A549 (cell line): ENCODE measurements around the gene SAP30L. TPM values are rescaled to one million over a fixed set of nuclear protein-coding genes. Genes with fewer than 3 reads are reported as not detected.

Source experiments
- ATAC-seq, 2 experiments: fragments of 200-7000 bp in 1 of 2; fragments of >200 bp in 1 of 2; cut with Nextera tagmentation in 1 of 2; cut with Tn5 transposase in 1 of 2; 3 replicates each; pipeline versions ENCODE4 v1.8.0 to v1.9.1; 2018 to 2020; ENCODE audit warnings: mild to moderate bottlenecking in 1 of 2, moderate library complexity in 1 of 2
- CTCF ChIA-PET: fragments of 300-600 bp; sonication (Branson Sonifier 250); formaldehyde crosslinking; extraction: SDS; loops from one replicate; lab custom pipeline; 2021; ENCODE audit warnings: antibody characterized with exemption, inconsistent platforms; lab: Yijun Ruan, JAX
- POLR2A ChIA-PET: fragments of 350-600 bp; formaldehyde crosslinking; extraction: SDS; loops from one replicate; lab custom pipeline; 2021; ENCODE audit warnings: antibody characterized with exemption, inconsistent platforms; lab: Yijun Ruan, JAX
- DNase-seq, 2 experiments: peaks; one replicate each; pipeline versions ENCODE4 v3.0.0 to v3.0.0-alpha.2; 2011 to 2016; ENCODE audit warnings: low read depth in 1 of 2, low spot score in 1 of 2
- FAIRE-seq: peaks from 2 replicates; lab custom pipeline; 2011; peaks lifted over from hg19 to GRCh38; lab: Jason Lieb, UNC
- H3K27ac ChIP-seq, 2 experiments: fragments of >200 bp; sonication (Bioruptor Twin); formaldehyde crosslinking; 3 replicates each; pipeline ENCODE4 v1.5.1; 2016 to 2017
- H3K4me1 ChIP-seq: fragments of >200 bp; sonication (Bioruptor Twin); formaldehyde crosslinking; 3 replicates; pipeline ENCODE4 v1.6.1; 2016
- H3K4me2 ChIP-seq: fragments of >200 bp; sonication (Bioruptor Twin); formaldehyde crosslinking; 3 replicates; pipeline ENCODE4 v1.6.1; 2016
- H3K4me3 ChIP-seq: fragments of >200 bp; sonication (Bioruptor Twin); formaldehyde crosslinking; 3 replicates; pipeline ENCODE4 v1.5.1; 2016
- H3K9me3 ChIP-seq: fragments of >200 bp; sonication (Bioruptor Twin); formaldehyde crosslinking; 3 replicates; pipeline ENCODE4 v1.6.1; 2016
- BHLHE40 ChIP-seq: IDR thresholded peaks from 2 replicates; pipeline ENCODE4 v1.6.1; 2012; ENCODE audit warnings: low read depth, low read length, inconsistent platforms
- CBX2 ChIP-seq: fragments of 200-600 bp; sonication (generic); IDR thresholded peaks from 2 replicates; pipeline ENCODE4 v1.6.1; 2016; ENCODE audit warnings: low read depth, mild to moderate bottlenecking, borderline replicate concordance
- CBX8 ChIP-seq: fragments of 200-600 bp; sonication (generic); IDR thresholded peaks from 2 replicates; pipeline ENCODE4 v1.6.1; 2016
- CHD2 ChIP-seq: fragments of 150-350 bp; IDR thresholded peaks from 2 replicates; pipeline ENCODE4 v1.6.1; 2014; ENCODE audit warnings: low read length; ENCODE audit not compliant: partially characterized antibody
- EP300 ChIP-seq, 2 experiments: fragments of >200 bp; sonication (Bioruptor Twin); formaldehyde crosslinking; IDR thresholded peaks; 2 replicates in 1 of 2; 3 replicates in 1 of 2; pipeline ENCODE4 v1.6.1; 2016 to 2017
- FOSB ChIP-seq: fragments of 250-450 bp; sonication (Bioruptor Pico); IDR thresholded peaks from 2 replicates; pipeline ENCODE4 v1.5.0; 2020; ENCODE audit warnings: mild to moderate bottlenecking, moderate library complexity
- FOXS1 ChIP-seq: fragments of 250-450 bp; sonication (Bioruptor Pico); IDR thresholded peaks from 2 replicates; pipeline ENCODE4 v1.5.0; 2020; ENCODE audit warnings: mild to moderate bottlenecking, moderate library complexity
- HDAC2 ChIP-seq: fragments of 200-600 bp; sonication (generic); IDR thresholded peaks from 2 replicates; pipeline ENCODE4 v1.6.1; 2016
- HEYL ChIP-seq: fragments of 250-450 bp; sonication (Bioruptor Pico); IDR thresholded peaks from 2 replicates; pipeline ENCODE4 v1.8.0; 2021; ENCODE audit warnings: mild to moderate bottlenecking, moderate library complexity
- HOXB13 ChIP-seq: fragments of 250-450 bp; sonication (Bioruptor Pico); IDR thresholded peaks from 2 replicates; pipeline ENCODE4 v1.5.0; 2020; ENCODE audit warnings: low read depth, mild to moderate bottlenecking, moderate library complexity
- JUN ChIP-seq, 2 experiments: fragments of >200 bp; sonication (Bioruptor Twin); formaldehyde crosslinking; IDR thresholded peaks; 2 replicates in 1 of 2; 3 replicates in 1 of 2; pipeline ENCODE4 v1.6.1; 2016 to 2017
- KDM1A ChIP-seq: fragments of 200-600 bp; sonication (generic); IDR thresholded peaks from 2 replicates; pipeline ENCODE4 v1.6.1; 2016; ENCODE audit warnings: low read depth, mild to moderate bottlenecking
- KDM5A ChIP-seq: fragments of 200-600 bp; sonication (generic); IDR thresholded peaks from 2 replicates; pipeline ENCODE4 v1.6.1; 2016; ENCODE audit warnings: antibody characterized with exemption, mild to moderate bottlenecking
- MAFK ChIP-seq: fragments of 450-650 bp; IDR thresholded peaks from 2 replicates; pipeline ENCODE4 v1.6.1; 2014; ENCODE audit not compliant: partially characterized antibody
- NFE2L2 ChIP-seq: fragments of 150-350 bp; conservative IDR thresholded peaks from 2 replicates; pipeline ENCODE4 v1.6.1; 2014; ENCODE audit warnings: low read length
- PHF8 ChIP-seq: fragments of 200-600 bp; sonication (generic); IDR thresholded peaks from 2 replicates; pipeline ENCODE4 v1.6.1; 2016; ENCODE audit warnings: low read depth, mild to moderate bottlenecking, antibody characterized with exemption, moderate library complexity, borderline replicate concordance
- RAD21 ChIP-seq, 2 experiments: fragments of >200 bp in 1 of 2; sonication (Bioruptor Twin) in 1 of 2; formaldehyde crosslinking in 1 of 2; IDR thresholded peaks in 1 of 2; conservative IDR thresholded peaks in 1 of 2; 2 replicates in 1 of 2; 3 replicates in 1 of 2; pipeline ENCODE4 v1.6.1; 2012 to 2018; ENCODE audit warnings: inconsistent platforms in 1 of 2
- RARB ChIP-seq: fragments of 250-450 bp; sonication (Bioruptor Pico); IDR thresholded peaks from 2 replicates; pipeline ENCODE4 v1.8.0; 2021; ENCODE audit warnings: mild to moderate bottlenecking, moderate library complexity
- RCOR1 ChIP-seq: fragments of 150-350 bp; IDR thresholded peaks from 2 replicates; pipeline ENCODE4 v1.6.1; 2014; ENCODE audit warnings: antibody characterized with exemption, low read length, low read depth
- RFX5 ChIP-seq: fragments of 450-650 bp; IDR thresholded peaks from 2 replicates; pipeline ENCODE4 v1.7.1; 2014; ENCODE audit warnings: antibody characterized with exemption, mild to moderate bottlenecking, moderate library complexity
- TFCP2L1 ChIP-seq: fragments of 250-450 bp; sonication (Bioruptor Pico); IDR thresholded peaks from 2 replicates; pipeline ENCODE4 v1.5.0; 2021; ENCODE audit warnings: mild to moderate bottlenecking
- ZFP36 ChIP-seq: fragments of 450-650 bp; IDR thresholded peaks from 2 replicates; pipeline ENCODE4 v1.6.1; 2014; ENCODE audit warnings: borderline replicate concordance; ENCODE audit not compliant: partially characterized antibody
- ZNF302 ChIP-seq: fragments of 250-450 bp; sonication (Bioruptor Pico); IDR thresholded peaks from 2 replicates; pipeline ENCODE4 v1.9.0; 2021; ENCODE audit warnings: inconsistent platforms, mild to moderate bottlenecking, moderate library complexity
- WGBS: methylation state at CpG from one replicate; pipeline ENCODE4 v1.1.6; 2017; ENCODE audit errors: missing lambda C conversion rate; 5-methylcytosine and 5-hydroxymethylcytosine counted together
- polyA plus RNA-seq, 4 experiments: library from polyadenylated mRNA; depleted of rRNA in 3 of 4; stranded (reverse); fragments of >200 nt; fragmentation: RNase III in 1 of 4; extraction: RNeasy Plus Mini Kit Qiagen cat#74134 plus additional on column Dnase treatment in 1 of 4; gene quantifications; 2 replicates in 3 of 4; 3 replicates in 1 of 4; pipeline ENCODE4 v1.2.3, GENCODE V29; 2011 to 2017
- TF ChIP-seq, protein P1 (sequence below): fragments of 250-450 bp; sonication (Bioruptor Pico); IDR thresholded peaks from 2 replicates; pipeline ENCODE4 v1.5.0; 2021; ENCODE audit warnings: mild to moderate bottlenecking, moderate library complexity, borderline replicate concordance
- TF ChIP-seq, protein P2 (sequence below): IDR thresholded peaks from 2 replicates; pipeline ENCODE4 v1.6.1; 2012
- TF ChIP-seq, protein P3 (sequence below): fragments of >200 bp; sonication (Bioruptor Twin); formaldehyde crosslinking; IDR thresholded peaks from 3 replicates; pipeline ENCODE4 v1.5.1; 2016
- TF ChIP-seq, protein P4 (sequence below): fragments of >200 bp; sonication (Bioruptor Twin); formaldehyde crosslinking; IDR thresholded peaks from 3 replicates; pipeline ENCODE4 v1.6.1; 2016

SAP30L gene
- polyA plus RNA-seq, 2 of the 4 experiments (the other 2 are of a cell fraction), result 24.9 to 50.3 TPM

DNA sequence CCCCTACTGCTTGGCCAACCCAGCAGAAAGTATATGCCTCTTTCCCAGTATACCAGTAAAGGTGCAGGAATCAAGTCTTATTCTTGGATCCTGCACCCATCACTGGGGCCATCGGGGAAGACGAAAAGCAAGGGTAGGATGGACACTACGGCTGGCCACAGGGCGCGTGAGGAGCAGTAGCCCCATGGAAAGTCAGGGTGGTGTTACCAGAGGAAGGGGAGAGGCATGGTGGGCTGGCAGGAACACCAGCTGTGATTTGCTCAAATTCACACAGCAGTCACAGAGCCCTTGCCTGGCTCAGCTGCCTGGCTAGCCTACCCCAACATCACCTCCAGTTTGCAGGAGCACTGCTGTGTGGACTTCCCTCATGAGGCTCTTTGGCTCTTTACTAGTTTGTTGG, 34.5 kb upstream of the SAP30L start:
- no peaks in the 10 kb centered on the region for H3K4me1 ChIP-seq
- ChIA-PET POLR2A (no interaction called here), CTCF (interaction anchor here (0.8 to 1.9 kb wide), 3 partner anchors 11 to 339 kb away, joined by 3 to 6 read pairs (median 4); no protein-coding TSS in a partner anchor)
- DNase-seq (no peak), FAIRE-seq (no peak), ATAC-seq (no peak)
- no peak overlapping the region for H3K4me2 ChIP-seq
- no peak overlapping the region for H3K27ac ChIP-seq
- TF ChIP-seq KDM1A (no peak), RARB (no peak), CHD2 (no peak)
- WGBS, result 96% methylated on average over 5 of the region's 5 CpGs
- no peaks in the 10 kb centered on the region for H3K9me3 ChIP-seq
- no peak overlapping the region for H3K4me3 ChIP-seq

DNA sequence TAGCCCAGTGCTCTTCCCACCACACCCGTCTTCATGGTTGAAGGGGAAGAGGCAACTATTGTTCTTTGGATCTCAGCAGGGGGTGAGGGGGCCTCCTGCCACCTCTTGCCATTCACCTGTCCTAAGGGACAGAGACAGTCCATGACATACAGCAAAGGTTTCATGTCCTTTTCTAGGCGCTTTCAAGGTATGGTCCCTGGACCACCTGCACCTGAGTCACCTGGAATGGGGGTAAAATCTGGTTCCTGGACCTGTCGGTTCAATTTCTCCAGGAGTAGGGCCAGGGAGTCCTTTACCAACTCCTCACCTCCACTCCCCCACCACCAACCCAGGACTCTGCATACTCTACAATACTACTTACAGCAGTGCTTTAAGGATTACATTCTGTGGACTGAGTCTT, 33.5 kb upstream of the SAP30L start:
- ChIA-PET CTCF (no interaction called here), POLR2A (no interaction called here)
- Histone ChIP-seq H3K27ac (no peak overlapping the region), H3K9me3 (no peaks in the 10 kb centered on the region)
- WGBS, result 96% methylated on average over 3 of the region's 3 CpGs
- no peak for DNase-seq
- TF ChIP-seq, protein P1, sequence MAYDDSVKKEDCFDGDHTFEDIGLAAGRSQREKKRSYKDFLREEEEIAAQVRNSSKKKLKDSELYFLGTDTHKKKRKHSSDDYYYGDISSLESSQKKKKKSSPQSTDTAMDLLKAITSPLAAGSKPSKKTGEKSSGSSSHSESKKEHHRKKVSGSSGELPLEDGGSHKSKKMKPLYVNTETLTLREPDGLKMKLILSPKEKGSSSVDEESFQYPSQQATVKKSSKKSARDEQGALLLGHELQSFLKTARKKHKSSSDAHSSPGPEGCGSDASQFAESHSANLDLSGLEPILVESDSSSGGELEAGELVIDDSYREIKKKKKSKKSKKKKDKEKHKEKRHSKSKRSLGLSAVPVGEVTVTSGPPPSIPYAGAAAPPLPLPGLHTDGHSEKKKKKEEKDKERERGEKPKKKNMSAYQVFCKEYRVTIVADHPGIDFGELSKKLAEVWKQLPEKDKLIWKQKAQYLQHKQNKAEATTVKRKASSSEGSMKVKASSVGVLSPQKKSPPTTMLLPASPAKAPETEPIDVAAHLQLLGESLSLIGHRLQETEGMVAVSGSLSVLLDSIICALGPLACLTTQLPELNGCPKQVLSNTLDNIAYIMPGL (CRISPR knock-in tag), result no peak
- TF ChIP-seq RAD21 (conservative IDR thresholded peaks at IDR 0.05 in 1 of 2, IDR thresholded peaks at IDR 0.05 in 1 of 2), result no peak
- TF ChIP-seq RCOR1, result no peak
- no peak for TF ChIP-seq RFX5
- TF ChIP-seq HOXB13 (CRISPR knock-in tag), result no peak
- TF ChIP-seq EP300 (IDR thresholded peaks at IDR 0.05), result no peak
- TF ChIP-seq CBX8, result no peak
- no peak for TF ChIP-seq FOSB (CRISPR knock-in tag)
- no peak for TF ChIP-seq PHF8
- TF ChIP-seq JUN (IDR thresholded peaks at IDR 0.05), result no peak
- no peak for TF ChIP-seq ZNF302
- TF ChIP-seq NFE2L2, result no peak
- TF ChIP-seq, all 56 proteins: peak for 0
- ATAC-seq (no peak), FAIRE-seq (no peak)
- H3K4me1 ChIP-seq, result no peaks in the 10 kb centered on the region
- no peak overlapping the region for H3K4me2 ChIP-seq
- H3K4me3 ChIP-seq, result no peak overlapping the region

DNA sequence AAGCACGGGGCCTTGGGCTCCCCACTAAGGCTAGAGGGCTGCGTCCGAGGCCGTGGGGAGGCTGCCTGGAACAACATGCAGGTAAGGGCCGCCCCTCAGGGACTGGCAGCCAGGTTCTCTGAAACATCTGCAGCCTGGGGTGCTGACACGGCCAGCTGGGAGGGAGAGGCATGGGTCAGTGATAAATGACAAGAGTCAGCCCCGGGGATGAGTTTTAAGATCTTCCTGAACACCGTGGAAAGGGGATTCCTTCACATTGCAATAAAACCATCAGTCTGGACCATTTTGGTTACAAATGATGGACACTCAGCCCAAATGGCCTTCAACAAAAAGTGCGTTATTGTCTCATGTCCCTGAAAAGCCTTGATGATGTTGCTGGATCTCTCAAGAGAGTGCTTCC, 32.9 kb upstream of the SAP30L start:
- TF ChIP-seq KDM5A (no peak), HEYL (CRISPR knock-in tag) (no peak), RCOR1 (no peak), HDAC2 (no peak), FOSB (CRISPR knock-in tag) (no peak)
- ChIA-PET POLR2A (no interaction called here), CTCF (interaction anchor here (0.7 kb wide), 1 partner anchor 293 kb away, joined by 3 read pairs; no protein-coding TSS in a partner anchor)
- H3K9me3 ChIP-seq, result no peaks in the 10 kb centered on the region
- FAIRE-seq (no peak), ATAC-seq (no peak), DNase-seq (no peak)
- no peak overlapping the region for H3K4me2 ChIP-seq
- H3K27ac ChIP-seq, result no peak overlapping the region
- 99% methylated on average over 8 of the region's 9 CpGs for WGBS
- no peak overlapping the region for H3K4me3 ChIP-seq
- no peaks in the 10 kb centered on the region for H3K4me1 ChIP-seq

DNA sequence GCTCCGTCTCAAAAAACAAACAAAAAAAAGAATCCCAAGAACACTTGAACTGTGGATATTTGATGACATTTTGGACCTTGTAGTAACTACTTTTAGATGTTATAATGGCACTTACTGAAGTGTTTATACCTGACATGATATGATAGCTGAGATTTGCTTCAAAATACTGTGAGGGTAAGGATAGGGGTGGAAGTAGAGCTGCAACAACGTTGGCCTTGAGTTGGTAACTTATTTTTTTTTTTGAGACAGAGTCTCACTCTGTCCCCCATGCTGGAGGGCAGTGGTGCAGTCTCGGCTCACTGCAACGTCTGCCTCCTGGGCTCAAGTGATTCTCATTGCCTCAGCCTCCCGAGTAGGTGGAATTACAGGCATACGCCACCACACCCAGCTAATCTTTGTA, 30.7 kb upstream of the SAP30L start:
- no peak overlapping the region for H3K4me3 ChIP-seq
- DNase-seq, result no peak
- ChIA-PET POLR2A (no interaction called here), CTCF (interaction anchor here (0.6 to 5.1 kb wide), 3 partner anchors 10 to 351 kb away, joined by 3 to 30 read pairs (median 3); no protein-coding TSS in a partner anchor)
- FAIRE-seq, result no peak
- WGBS, result 73% methylated on average over 6 of the region's 6 CpGs
- H3K4me1 ChIP-seq, result no peaks in the 10 kb centered on the region
- H3K9me3 ChIP-seq, result no peaks in the 10 kb centered on the region
- no peak overlapping the region for H3K4me2 ChIP-seq
- ATAC-seq, result no peak
- no peak overlapping the region for H3K27ac ChIP-seq
- TF ChIP-seq, protein P2, sequence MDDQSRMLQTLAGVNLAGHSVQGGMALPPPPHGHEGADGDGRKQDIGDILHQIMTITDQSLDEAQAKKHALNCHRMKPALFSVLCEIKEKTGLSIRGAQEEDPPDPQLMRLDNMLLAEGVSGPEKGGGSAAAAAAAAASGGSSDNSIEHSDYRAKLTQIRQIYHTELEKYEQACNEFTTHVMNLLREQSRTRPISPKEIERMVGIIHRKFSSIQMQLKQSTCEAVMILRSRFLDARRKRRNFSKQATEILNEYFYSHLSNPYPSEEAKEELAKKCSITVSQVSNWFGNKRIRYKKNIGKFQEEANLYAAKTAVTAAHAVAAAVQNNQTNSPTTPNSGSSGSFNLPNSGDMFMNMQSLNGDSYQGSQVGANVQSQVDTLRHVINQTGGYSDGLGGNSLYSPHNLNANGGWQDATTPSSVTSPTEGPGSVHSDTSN, result no peak
- no peak for TF ChIP-seq CBX2
- TF ChIP-seq MAFK, result no peak
- TF ChIP-seq EP300 (IDR thresholded peaks at IDR 0.05), result no peak
- no peak for TF ChIP-seq TFCP2L1 (CRISPR knock-in tag)
- TF ChIP-seq, protein P3, sequence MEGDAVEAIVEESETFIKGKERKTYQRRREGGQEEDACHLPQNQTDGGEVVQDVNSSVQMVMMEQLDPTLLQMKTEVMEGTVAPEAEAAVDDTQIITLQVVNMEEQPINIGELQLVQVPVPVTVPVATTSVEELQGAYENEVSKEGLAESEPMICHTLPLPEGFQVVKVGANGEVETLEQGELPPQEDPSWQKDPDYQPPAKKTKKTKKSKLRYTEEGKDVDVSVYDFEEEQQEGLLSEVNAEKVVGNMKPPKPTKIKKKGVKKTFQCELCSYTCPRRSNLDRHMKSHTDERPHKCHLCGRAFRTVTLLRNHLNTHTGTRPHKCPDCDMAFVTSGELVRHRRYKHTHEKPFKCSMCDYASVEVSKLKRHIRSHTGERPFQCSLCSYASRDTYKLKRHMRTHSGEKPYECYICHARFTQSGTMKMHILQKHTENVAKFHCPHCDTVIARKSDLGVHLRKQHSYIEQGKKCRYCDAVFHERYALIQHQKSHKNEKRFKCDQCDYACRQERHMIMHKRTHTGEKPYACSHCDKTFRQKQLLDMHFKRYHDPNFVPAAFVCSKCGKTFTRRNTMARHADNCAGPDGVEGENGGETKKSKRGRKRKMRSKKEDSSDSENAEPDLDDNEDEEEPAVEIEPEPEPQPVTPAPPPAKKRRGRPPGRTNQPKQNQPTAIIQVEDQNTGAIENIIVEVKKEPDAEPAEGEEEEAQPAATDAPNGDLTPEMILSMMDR, result no peak
- TF ChIP-seq, protein P4, sequence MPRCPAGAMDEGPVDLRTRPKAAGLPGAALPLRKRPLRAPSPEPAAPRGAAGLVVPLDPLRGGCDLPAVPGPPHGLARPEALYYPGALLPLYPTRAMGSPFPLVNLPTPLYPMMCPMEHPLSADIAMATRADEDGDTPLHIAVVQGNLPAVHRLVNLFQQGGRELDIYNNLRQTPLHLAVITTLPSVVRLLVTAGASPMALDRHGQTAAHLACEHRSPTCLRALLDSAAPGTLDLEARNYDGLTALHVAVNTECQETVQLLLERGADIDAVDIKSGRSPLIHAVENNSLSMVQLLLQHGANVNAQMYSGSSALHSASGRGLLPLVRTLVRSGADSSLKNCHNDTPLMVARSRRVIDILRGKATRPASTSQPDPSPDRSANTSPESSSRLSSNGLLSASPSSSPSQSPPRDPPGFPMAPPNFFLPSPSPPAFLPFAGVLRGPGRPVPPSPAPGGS, result no peak
- TF ChIP-seq BHLHE40, result no peak
- TF ChIP-seq FOXS1 (CRISPR knock-in tag), result no peak
- no peak for TF ChIP-seq ZFP36
- no peak for TF ChIP-seq HEYL (CRISPR knock-in tag)
